WTC11 (cell line): ENCODE results near the gene PRC1. TPM values are rescaled to one million over a fixed set of nuclear protein-coding genes. Genes with fewer than 3 reads are reported as not detected.

Experiments
- ATAC-seq: fragments of 200-7000 bp; cut with Tn5 transposase; 2 replicates; pipeline ENCODE4 v1.10.0; 2021; ENCODE audit warnings: mild to moderate bottlenecking, moderate library complexity
- CTCF ChIA-PET: fragments of 300-600 bp; sonication (Branson Sonifier 250); formaldehyde crosslinking; loops from one replicate; lab custom pipeline; 2021; ENCODE audit warnings: antibody characterized with exemption; lab: Charles Lee
- POLR2A ChIA-PET: fragments of 350-600 bp; sonication (Branson Sonifier 250); formaldehyde crosslinking; loops from one replicate; lab custom pipeline; 2021; ENCODE audit warnings: antibody characterized with exemption; lab: Charles Lee
- DNase-seq: peaks from one replicate; pipeline ENCODE4 v3.0.0; 2021; ENCODE audit warnings: low spot score
- H3K27ac Mint-ChIP-seq: 2 replicates; pipeline ENCODE4 v1.8.0; 2021; ENCODE audit warnings: mixed read lengths
- H3K27me3 Mint-ChIP-seq: 2 replicates; pipeline ENCODE4 v1.8.0; 2021; ENCODE audit warnings: low read depth, mild to moderate bottlenecking, moderate library complexity, mixed read lengths
- H3K36me3 Mint-ChIP-seq: 2 replicates; pipeline ENCODE4 v1.8.0; 2021; ENCODE audit warnings: mixed read lengths
- H3K4me1 Mint-ChIP-seq: 2 replicates; pipeline ENCODE4 v1.8.0; 2022; ENCODE audit warnings: mixed read lengths
- H3K4me3 Mint-ChIP-seq: 2 replicates; pipeline ENCODE4 v1.8.0; 2021; ENCODE audit warnings: mild to moderate bottlenecking, moderate library complexity, mixed read lengths
- H3K9me3 Mint-ChIP-seq: 2 replicates; pipeline ENCODE4 v1.8.0; 2021; ENCODE audit warnings: mixed read lengths
- CREB1 ChIP-seq: sonication (generic); formaldehyde crosslinking; IDR thresholded peaks from 2 replicates; pipeline ENCODE4 v1.8.0; 2023; ENCODE audit warnings: mild to moderate bottlenecking, missing genetic modification reagents
- FOXJ3 ChIP-seq: sonication (generic); formaldehyde crosslinking; IDR thresholded peaks from 2 replicates; pipeline ENCODE4 v1.9.0; 2021; ENCODE audit warnings: missing genetic modification reagents, mild to moderate bottlenecking, borderline replicate concordance
- FOXP1 ChIP-seq: sonication (generic); formaldehyde crosslinking; IDR thresholded peaks from 2 replicates; pipeline ENCODE4 v1.8.0; 2022; ENCODE audit warnings: missing genetic modification reagents, mild to moderate bottlenecking, moderate library complexity, borderline replicate concordance
- MYBL2 ChIP-seq: sonication (generic); formaldehyde crosslinking; IDR thresholded peaks from 2 replicates; pipeline ENCODE4 v1.8.1; 2023; ENCODE audit warnings: mild to moderate bottlenecking, moderate library complexity, missing genetic modification reagents
- NFE2L1 ChIP-seq: sonication (generic); formaldehyde crosslinking; IDR thresholded peaks from 2 replicates; pipeline ENCODE4 v1.8.1; 2023; ENCODE audit warnings: missing genetic modification reagents
- ZBTB21 ChIP-seq: sonication (generic); formaldehyde crosslinking; IDR thresholded peaks from 2 replicates; pipeline ENCODE4 v1.8.1; 2023; ENCODE audit warnings: mild to moderate bottlenecking, missing genetic modification reagents, borderline replicate concordance
- total RNA-seq: library from RNA; stranded (reverse); gene quantifications from 3 replicates; pipeline ENCODE4 v1.2.3, GENCODE V29; 2021
- TF ChIP-seq, protein P1 (sequence below): sonication (generic); formaldehyde crosslinking; IDR thresholded peaks from 2 replicates; pipeline ENCODE4 v1.8.0; 2022; ENCODE audit warnings: mild to moderate bottlenecking, missing genetic modification reagents
- TF ChIP-seq, protein P2 (sequence below): sonication (generic); formaldehyde crosslinking; IDR thresholded peaks from 2 replicates; pipeline ENCODE4 v1.8.0; 2022; ENCODE audit warnings: mild to moderate bottlenecking, missing genetic modification reagents
- TF ChIP-seq, protein P3 (sequence below): sonication (generic); formaldehyde crosslinking; IDR thresholded peaks from 2 replicates; pipeline ENCODE4 v1.8.0; 2023; ENCODE audit warnings: missing genetic modification reagents
- TF ChIP-seq, protein P4 (sequence below): sonication (generic); formaldehyde crosslinking; conservative IDR thresholded peaks from 2 replicates; pipeline ENCODE4 v1.8.1; 2023; ENCODE audit warnings: mild to moderate bottlenecking, low read depth, missing genetic modification reagents, moderate library complexity
- TF ChIP-seq, protein P5 (sequence below): fragments of 250-450 bp; sonication (Bioruptor Pico); IDR thresholded peaks from 2 replicates; pipeline ENCODE4 v1.9.0; 2021; ENCODE audit warnings: mild to moderate bottlenecking
- TF ChIP-seq, protein P6 (sequence below): sonication (generic); formaldehyde crosslinking; IDR thresholded peaks from 2 replicates; pipeline ENCODE4 v1.8.1; 2023; ENCODE audit warnings: mild to moderate bottlenecking, missing genetic modification reagents, borderline replicate concordance
- TF ChIP-seq, protein P7 (sequence below): sonication (generic); formaldehyde crosslinking; IDR thresholded peaks from 2 replicates; pipeline ENCODE4 v1.8.1; 2022; ENCODE audit warnings: mild to moderate bottlenecking, missing genetic modification reagents, moderate library complexity, borderline replicate concordance
- TF ChIP-seq, protein P8 (sequence below): sonication (generic); formaldehyde crosslinking; IDR thresholded peaks from 2 replicates; pipeline ENCODE4 v1.8.1; 2023; ENCODE audit warnings: mild to moderate bottlenecking, moderate library complexity, missing genetic modification reagents
- TF ChIP-seq, protein P9 (sequence below): sonication (generic); formaldehyde crosslinking; IDR thresholded peaks from 2 replicates; pipeline ENCODE4 v1.8.0; 2022; ENCODE audit warnings: mild to moderate bottlenecking, missing genetic modification reagents

The PRC1 gene
- total RNA-seq, 1 experiment from 2014 or later, result 130 TPM

DNA sequence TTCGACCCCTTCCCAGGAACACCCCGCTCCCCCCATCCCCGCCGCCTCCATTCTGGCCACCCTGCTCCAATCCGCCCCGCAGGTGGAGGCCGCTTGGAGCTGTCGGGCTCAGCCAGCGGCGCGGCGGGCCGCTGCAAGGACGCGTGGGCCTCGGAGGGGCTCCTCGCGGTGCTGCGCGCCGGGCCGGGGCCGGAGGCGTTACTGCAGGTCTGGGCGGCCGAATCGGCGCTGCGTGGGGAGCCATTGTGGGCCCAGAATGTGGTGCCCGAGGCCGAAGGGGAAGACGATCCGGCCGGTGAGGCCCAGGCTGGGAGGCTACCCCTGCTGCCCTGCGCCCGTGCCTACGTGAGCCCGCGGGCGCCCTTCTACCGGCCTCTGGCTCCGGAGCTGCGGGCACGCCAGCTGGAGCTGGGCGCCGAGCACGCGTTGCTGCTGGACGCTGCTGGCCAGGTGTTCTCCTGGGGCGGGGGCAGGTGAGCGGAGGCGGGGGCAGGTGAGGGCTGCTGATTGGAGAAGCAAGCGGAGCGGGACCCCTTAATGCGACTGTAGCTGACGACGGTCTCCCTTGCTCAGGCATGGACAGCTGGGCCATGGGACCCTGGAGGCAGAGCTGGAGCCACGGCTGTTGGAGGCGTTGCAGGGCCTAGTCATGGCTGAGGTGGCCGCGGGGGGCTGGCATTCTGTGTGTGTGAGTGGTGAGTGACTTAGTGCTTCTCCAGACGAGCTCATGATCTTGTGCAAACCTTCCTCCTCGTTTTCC, 37.1 kb downstream of the PRC1 start:
- H3K4me3 Mint-ChIP-seq, result peak overlapping the region; percentile 74
- POLR2A ChIA-PET, result interaction anchor here (0.7 to 2.1 kb wide), 10 partner anchors 9 to 240 kb away, joined by 3 to 10 read pairs (median 4); partner anchors contain the start of genes BLM, PRC1 and UNC45A
- ATAC-seq (peak; percentile 6), DNase-seq (peak; percentile 61)
- H3K27ac Mint-ChIP-seq, result no peak overlapping the region
- H3K9me3 Mint-ChIP-seq, result no peaks in the 10 kb centered on the region
- CTCF ChIA-PET, result interaction anchor here (0.6 to 6.2 kb wide), 61 partner anchors 10 to 1382 kb away, joined by 3 to 264 read pairs (median 5); partner anchors contain the start of genes BLM, FES, HDDC3 and MAN2A2
- H3K36me3 Mint-ChIP-seq, result peaks cover 33% of the 10 kb centered on the region
- peaks cover 16% of the 10 kb centered on the region for H3K4me1 Mint-ChIP-seq
- H3K27me3 Mint-ChIP-seq, result no peaks in the 10 kb centered on the region
- TF ChIP-seq, protein P1, sequence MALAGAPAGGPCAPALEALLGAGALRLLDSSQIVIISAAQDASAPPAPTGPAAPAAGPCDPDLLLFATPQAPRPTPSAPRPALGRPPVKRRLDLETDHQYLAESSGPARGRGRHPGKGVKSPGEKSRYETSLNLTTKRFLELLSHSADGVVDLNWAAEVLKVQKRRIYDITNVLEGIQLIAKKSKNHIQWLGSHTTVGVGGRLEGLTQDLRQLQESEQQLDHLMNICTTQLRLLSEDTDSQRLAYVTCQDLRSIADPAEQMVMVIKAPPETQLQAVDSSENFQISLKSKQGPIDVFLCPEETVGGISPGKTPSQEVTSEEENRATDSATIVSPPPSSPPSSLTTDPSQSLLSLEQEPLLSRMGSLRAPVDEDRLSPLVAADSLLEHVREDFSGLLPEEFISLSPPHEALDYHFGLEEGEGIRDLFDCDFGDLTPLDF (CRISPR knock-in tag), result no peak
- TF ChIP-seq, protein P2, sequence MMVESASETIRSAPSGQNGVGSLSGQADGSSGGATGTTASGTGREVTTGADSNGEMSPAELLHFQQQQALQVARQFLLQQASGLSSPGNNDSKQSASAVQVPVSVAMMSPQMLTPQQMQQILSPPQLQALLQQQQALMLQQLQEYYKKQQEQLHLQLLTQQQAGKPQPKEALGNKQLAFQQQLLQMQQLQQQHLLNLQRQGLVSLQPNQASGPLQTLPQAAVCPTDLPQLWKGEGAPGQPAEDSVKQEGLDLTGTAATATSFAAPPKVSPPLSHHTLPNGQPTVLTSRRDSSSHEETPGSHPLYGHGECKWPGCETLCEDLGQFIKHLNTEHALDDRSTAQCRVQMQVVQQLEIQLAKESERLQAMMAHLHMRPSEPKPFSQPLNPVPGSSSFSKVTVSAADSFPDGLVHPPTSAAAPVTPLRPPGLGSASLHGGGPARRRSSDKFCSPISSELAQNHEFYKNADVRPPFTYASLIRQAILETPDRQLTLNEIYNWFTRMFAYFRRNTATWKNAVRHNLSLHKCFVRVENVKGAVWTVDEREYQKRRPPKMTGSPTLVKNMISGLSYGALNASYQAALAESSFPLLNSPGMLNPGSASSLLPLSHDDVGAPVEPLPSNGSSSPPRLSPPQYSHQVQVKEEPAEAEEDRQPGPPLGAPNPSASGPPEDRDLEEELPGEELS (CRISPR knock-in tag), result peak; percentile 44; the same call in 1 of the 2 replicates
- TF ChIP-seq, protein P3, sequence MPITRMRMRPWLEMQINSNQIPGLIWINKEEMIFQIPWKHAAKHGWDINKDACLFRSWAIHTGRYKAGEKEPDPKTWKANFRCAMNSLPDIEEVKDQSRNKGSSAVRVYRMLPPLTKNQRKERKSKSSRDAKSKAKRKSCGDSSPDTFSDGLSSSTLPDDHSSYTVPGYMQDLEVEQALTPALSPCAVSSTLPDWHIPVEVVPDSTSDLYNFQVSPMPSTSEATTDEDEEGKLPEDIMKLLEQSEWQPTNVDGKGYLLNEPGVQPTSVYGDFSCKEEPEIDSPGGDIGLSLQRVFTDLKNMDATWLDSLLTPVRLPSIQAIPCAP (CRISPR knock-in tag), result 0 out of 2 replicates have a peak, but pooled peaks have one; percentile 43
- TF ChIP-seq NFE2L1, result peak; percentile 27; the same call in 1 of the 2 replicates
- no peak for TF ChIP-seq FOXJ3 (CRISPR knock-in tag)
- TF ChIP-seq, protein P4, sequence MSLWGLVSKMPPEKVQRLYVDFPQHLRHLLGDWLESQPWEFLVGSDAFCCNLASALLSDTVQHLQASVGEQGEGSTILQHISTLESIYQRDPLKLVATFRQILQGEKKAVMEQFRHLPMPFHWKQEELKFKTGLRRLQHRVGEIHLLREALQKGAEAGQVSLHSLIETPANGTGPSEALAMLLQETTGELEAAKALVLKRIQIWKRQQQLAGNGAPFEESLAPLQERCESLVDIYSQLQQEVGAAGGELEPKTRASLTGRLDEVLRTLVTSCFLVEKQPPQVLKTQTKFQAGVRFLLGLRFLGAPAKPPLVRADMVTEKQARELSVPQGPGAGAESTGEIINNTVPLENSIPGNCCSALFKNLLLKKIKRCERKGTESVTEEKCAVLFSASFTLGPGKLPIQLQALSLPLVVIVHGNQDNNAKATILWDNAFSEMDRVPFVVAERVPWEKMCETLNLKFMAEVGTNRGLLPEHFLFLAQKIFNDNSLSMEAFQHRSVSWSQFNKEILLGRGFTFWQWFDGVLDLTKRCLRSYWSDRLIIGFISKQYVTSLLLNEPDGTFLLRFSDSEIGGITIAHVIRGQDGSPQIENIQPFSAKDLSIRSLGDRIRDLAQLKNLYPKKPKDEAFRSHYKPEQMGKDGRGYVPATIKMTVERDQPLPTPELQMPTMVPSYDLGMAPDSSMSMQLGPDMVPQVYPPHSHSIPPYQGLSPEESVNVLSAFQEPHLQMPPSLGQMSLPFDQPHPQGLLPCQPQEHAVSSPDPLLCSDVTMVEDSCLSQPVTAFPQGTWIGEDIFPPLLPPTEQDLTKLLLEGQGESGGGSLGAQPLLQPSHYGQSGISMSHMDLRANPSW (CRISPR knock-in tag), result no peak
- TF ChIP-seq, protein P5, sequence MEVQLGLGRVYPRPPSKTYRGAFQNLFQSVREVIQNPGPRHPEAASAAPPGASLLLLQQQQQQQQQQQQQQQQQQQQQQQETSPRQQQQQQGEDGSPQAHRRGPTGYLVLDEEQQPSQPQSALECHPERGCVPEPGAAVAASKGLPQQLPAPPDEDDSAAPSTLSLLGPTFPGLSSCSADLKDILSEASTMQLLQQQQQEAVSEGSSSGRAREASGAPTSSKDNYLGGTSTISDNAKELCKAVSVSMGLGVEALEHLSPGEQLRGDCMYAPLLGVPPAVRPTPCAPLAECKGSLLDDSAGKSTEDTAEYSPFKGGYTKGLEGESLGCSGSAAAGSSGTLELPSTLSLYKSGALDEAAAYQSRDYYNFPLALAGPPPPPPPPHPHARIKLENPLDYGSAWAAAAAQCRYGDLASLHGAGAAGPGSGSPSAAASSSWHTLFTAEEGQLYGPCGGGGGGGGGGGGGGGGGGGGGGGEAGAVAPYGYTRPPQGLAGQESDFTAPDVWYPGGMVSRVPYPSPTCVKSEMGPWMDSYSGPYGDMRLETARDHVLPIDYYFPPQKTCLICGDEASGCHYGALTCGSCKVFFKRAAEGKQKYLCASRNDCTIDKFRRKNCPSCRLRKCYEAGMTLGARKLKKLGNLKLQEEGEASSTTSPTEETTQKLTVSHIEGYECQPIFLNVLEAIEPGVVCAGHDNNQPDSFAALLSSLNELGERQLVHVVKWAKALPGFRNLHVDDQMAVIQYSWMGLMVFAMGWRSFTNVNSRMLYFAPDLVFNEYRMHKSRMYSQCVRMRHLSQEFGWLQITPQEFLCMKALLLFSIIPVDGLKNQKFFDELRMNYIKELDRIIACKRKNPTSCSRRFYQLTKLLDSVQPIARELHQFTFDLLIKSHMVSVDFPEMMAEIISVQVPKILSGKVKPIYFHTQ (CRISPR knock-in tag), result no peak
- peak; percentile 51; the same call in 1 of the 2 replicates for TF ChIP-seq MYBL2
- peak; percentile 86; the same call in 1 of the 2 replicates for TF ChIP-seq FOXP1 (CRISPR knock-in tag)
- TF ChIP-seq CREB1 (CRISPR knock-in tag), result no peak
- TF ChIP-seq, protein P6, sequence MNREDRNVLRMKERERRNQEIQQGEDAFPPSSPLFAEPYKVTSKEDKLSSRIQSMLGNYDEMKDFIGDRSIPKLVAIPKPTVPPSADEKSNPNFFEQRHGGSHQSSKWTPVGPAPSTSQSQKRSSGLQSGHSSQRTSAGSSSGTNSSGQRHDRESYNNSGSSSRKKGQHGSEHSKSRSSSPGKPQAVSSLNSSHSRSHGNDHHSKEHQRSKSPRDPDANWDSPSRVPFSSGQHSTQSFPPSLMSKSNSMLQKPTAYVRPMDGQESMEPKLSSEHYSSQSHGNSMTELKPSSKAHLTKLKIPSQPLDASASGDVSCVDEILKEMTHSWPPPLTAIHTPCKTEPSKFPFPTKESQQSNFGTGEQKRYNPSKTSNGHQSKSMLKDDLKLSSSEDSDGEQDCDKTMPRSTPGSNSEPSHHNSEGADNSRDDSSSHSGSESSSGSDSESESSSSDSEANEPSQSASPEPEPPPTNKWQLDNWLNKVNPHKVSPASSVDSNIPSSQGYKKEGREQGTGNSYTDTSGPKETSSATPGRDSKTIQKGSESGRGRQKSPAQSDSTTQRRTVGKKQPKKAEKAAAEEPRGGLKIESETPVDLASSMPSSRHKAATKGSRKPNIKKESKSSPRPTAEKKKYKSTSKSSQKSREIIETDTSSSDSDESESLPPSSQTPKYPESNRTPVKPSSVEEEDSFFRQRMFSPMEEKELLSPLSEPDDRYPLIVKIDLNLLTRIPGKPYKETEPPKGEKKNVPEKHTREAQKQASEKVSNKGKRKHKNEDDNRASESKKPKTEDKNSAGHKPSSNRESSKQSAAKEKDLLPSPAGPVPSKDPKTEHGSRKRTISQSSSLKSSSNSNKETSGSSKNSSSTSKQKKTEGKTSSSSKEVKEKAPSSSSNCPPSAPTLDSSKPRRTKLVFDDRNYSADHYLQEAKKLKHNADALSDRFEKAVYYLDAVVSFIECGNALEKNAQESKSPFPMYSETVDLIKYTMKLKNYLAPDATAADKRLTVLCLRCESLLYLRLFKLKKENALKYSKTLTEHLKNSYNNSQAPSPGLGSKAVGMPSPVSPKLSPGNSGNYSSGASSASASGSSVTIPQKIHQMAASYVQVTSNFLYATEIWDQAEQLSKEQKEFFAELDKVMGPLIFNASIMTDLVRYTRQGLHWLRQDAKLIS (CRISPR knock-in tag), result 0 out of 2 replicates have a peak, but pooled peaks have one; percentile 18
- TF ChIP-seq, protein P7, sequence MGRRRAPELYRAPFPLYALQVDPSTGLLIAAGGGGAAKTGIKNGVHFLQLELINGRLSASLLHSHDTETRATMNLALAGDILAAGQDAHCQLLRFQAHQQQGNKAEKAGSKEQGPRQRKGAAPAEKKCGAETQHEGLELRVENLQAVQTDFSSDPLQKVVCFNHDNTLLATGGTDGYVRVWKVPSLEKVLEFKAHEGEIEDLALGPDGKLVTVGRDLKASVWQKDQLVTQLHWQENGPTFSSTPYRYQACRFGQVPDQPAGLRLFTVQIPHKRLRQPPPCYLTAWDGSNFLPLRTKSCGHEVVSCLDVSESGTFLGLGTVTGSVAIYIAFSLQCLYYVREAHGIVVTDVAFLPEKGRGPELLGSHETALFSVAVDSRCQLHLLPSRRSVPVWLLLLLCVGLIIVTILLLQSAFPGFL, result no peak
- TF ChIP-seq ZBTB21 (CRISPR knock-in tag), result no peak
- TF ChIP-seq, protein P8, sequence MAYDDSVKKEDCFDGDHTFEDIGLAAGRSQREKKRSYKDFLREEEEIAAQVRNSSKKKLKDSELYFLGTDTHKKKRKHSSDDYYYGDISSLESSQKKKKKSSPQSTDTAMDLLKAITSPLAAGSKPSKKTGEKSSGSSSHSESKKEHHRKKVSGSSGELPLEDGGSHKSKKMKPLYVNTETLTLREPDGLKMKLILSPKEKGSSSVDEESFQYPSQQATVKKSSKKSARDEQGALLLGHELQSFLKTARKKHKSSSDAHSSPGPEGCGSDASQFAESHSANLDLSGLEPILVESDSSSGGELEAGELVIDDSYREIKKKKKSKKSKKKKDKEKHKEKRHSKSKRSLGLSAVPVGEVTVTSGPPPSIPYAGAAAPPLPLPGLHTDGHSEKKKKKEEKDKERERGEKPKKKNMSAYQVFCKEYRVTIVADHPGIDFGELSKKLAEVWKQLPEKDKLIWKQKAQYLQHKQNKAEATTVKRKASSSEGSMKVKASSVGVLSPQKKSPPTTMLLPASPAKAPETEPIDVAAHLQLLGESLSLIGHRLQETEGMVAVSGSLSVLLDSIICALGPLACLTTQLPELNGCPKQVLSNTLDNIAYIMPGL, result peak; percentile 69; the same call in 1 of the 2 replicates
- TF ChIP-seq, protein P9, sequence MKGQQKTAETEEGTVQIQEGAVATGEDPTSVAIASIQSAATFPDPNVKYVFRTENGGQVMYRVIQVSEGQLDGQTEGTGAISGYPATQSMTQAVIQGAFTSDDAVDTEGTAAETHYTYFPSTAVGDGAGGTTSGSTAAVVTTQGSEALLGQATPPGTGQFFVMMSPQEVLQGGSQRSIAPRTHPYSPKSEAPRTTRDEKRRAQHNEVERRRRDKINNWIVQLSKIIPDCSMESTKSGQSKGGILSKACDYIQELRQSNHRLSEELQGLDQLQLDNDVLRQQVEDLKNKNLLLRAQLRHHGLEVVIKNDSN (CRISPR knock-in tag), result 0 out of 2 replicates have a peak, but pooled peaks have one; percentile 36
